Hippocampal formation (tissue), 2 donors: ENCODE results near the gene HBA2.
A peak's percentile ranks its signal among the peaks of the same experiment; 100 is the strongest.
"Not testable (repeated sequence)": the region's sequence is repeated elsewhere in the genome, so short reads cannot be mapped to it uniquely, and the experiment has no call there.

Experiments used
- DNase-seq, 2 donors: peaks; one replicate each; lab custom pipeline; 2025; lab: John Stamatoyannopoulos, UW

HBA2 gene

GRCh38 chr16:172374-172941, at the start of gene HBA2:
Gene HBA2, plus strand, starts transcription at chr16:172876. Its CDS starts 37 bp downstream, at chr16:172913.
- not testable (repeated sequence) for DNase-seq

DNA sequence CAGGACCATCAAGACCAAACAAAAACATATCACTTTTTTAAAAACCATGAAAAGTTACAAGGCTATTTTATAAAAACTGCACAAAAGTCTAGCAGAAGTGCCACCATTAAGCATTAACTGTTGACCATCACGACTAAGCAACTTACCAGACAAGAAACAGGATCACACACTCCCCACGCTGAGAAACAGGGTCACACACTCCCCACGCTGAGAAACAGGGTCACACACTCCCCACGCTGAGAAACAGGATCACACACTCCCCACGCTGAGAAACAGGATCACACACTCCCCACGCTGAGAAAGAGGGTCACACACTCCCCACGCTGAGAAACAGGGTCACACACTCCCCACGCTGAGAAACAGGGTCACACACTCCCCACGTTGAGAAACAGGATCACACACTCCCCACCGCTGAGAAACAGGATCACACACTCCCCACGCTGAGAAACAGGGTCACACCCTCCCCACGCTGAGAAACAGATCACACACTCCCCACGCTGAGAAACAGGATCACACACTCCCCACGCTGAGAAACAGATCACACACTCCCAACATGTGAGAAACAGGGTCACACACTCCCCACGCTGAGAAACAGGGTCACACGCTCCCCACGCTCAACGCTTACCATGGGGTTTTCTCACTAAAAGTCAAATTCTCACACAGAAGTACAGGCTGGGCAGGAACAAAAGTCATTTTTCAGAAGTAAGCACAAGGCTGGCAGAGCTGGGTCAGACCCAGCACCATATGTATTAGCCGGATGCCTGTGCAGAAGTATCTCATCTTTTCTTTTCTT, 48.9 kb upstream of the HBA2 start:
- DNase-seq, result not testable (repeated sequence)

DNA sequence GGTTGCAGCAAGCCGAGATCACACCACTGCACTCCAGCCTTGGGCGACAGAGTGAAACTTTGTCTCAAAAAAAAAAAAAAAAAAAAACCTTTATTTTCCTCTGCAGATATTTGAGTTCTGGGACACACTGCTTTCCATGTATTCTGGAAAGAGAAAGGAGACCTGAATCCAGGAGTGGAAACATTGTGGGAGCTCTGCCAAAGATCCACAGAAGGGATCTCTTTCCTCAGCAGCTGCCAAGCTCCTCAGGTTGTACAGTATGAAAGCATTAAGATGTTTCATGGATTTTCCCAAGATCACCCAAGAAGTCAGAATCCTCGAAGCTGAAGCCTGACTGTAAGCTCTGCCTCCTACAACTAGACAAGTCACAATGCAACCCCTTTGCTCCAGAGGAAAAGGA, 47.7 kb upstream of the HBA2 start:
- no peak for DNase-seq

- no peak for DNase-seq
These were observed 43.6 kb upstream of the HBA2 start for GRCh38 chr16:129075-129474.

GRCh38 chr16:130533-131173, 42.0 kb upstream of the HBA2 start:
- no peak for DNase-seq

DNA sequence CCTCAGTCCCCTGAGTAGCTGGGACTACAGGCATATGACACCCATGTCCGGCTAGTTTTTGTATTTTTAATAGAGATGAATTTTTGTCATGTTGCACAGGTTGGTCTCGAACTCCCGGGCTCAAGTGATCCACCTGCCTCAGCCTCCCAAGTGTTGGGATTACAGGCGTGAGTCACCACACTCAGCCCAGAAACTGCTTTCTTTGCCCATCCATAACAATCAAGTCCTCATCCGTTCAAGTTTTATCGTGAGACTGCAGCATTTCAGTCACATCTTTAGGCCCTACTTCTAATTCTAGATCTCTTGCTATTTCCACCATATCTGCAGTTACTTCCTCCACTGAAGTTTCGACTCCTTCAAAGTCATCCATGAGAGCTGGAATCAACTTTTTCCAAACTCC, 40.6 kb upstream of the HBA2 start:
- no peak for DNase-seq

DNA sequence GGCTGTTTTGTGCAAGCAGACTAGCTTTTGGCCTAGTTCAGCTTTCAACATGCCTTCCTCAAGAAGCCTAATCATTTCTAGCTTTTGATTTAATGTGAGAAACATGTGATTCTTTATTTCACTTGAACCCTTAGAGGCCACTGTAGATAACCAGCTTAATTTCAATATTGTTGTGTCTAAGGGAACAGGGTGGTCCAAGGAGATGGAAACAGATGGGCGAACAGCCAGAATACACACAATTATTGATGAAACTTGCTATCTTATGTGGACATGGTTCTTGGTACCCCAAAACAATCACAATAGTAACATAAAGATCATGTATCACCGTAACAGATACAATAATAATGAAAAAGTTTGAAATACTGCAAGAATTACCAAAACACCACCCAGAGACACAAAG, 39.0 kb upstream of the HBA2 start:
- DNase-seq, result no peak

- DNase-seq, result no peak
These were observed 34.6 kb upstream of the HBA2 start for GRCh38 chr16:138049-138417.

GRCh38 chr16:140175-140857, 32.4 kb upstream of the HBA2 start:
- no peak for DNase-seq

DNA sequence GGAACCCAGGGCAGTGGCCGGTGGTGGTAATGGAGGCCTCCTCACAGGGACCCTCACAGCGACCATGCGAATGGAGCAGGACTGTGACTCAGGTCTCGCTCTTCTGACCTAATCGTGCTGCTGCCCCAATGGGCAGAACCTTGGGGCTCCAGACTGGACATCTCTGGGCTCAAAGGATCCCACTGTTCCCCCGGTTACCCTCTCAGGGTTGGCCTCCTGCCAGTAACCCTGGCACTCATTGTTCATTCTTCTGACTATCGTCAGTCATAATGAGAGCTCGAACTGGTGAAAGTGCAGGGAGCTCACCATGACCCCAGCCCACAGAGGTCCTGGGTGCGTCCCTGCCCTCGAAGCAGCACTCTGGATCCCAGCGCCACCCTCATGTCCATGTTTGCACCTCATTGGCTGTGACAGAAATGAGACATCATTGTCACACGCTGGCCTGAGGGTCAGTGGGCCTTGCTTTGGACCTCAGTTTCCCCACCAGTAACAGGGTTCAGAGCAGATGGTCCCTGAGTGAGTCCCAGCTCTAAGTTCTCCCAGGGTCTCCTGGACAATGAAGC, 30.2 kb upstream of the HBA2 start:
- DNase-seq, result peak in 1 of 2 donors; percentile 12

DNA sequence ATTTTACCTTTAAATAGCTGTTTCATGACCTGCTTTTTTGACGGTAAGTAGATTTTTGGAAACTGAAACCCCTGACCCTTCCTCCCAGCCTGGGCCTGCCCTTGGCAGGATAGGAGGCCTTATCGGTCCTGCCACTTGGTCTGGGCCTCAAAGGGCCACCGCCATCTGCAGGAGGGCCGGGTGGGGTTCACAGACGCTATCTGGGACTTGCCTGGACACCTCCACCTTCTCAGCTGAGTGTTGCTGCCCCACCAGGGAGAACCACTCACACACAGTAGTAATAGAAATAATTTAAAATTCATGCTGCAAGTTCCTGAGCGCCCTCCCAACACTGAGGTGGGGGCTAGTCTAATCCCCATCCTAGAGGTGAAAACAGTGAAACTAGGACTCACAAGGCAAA, 29.6 kb upstream of the HBA2 start:
- no peak for DNase-seq

GRCh38 chr16:143456-143855, 29.2 kb upstream of the HBA2 start:
- no peak for DNase-seq

GRCh38 chr16:144797-145252, 27.9 kb upstream of the HBA2 start:
- no peak for DNase-seq

GRCh38 chr16:146646-147045, 26.0 kb upstream of the HBA2 start:
- no peak for DNase-seq

DNA sequence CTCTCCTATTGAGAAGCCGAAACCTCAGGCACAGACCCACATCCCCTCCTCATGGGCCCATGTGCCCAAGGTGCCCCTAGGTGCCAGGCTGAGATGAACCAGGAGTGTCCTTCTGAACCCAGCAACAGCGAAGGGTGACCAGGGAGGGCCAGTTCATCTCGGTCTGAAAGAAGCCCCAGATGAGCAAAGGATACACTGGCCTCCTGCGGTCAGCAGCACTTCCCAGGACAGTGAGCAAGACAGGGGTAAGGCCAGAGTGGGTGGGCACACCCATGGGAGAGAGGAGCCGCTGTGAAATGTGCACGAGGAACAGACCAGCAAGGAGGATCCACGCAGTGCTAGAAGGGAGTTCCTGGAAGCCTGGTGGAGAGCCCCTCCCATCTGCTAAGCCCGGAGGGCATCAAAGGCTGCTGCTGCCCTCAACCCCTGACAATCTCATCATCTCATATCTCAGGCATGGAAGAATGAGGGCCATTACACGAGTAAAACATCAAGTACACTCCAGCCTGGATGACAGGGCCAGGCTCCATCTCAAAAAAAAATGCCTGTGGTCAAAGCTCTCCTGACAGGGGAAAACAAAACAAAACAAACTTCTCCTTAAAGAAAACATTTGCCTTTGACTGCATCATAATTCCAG, 23.5 kb upstream of the HBA2 start:
- no peak for DNase-seq

DNA sequence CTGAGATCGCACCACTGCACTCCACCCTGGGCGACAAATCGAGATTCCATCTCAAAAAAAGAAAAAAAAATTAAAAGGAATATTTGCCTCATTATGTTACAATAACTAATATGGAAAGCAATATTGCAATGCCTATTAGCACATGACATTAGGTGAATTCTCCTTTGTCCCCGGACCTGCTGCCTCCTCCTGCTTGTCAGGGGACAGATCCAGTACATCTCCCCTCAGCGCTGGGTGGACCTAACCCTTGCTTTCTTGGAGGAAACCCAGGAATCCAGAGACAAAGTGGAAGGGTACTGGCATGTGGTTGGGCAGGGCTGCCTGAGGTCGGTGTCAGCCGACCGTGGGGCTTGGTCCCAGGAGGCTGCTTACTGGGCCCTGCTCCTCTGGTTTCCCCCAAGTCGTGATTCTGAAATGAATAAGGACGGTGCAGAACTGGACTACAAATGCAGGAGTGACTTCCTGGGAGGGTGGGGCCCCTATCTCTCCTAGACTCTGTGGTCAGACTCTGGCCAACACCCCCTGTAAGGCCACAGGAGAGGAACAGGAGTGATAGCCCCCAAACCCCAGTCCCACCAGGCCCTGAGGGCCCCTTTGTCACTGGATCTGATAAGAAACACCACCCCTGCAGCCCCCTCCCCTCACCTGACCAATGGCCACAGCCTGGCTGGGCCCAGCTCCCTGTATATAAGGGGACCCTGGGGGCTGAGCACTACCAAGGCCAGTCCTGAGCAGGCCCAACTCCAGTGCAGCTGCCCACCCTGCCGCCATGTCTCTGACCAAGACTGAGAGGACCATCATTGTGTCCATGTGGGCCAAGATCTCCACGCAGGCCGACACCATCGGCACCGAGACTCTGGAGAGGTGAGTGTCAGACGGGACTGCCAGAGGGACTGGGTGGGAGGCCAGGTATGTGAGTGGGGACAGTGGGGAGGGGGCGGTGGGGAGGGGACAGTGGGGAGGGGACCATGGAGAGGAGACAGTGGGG, 20.2 kb upstream of the HBA2 start, which contains the start of gene HBZ:
Gene HBZ, plus strand, starts transcription at position 504 of the 988 bp plus-strand sequence. Its CDS starts 266 bp downstream, at position 770.
- no peak for DNase-seq

DNA sequence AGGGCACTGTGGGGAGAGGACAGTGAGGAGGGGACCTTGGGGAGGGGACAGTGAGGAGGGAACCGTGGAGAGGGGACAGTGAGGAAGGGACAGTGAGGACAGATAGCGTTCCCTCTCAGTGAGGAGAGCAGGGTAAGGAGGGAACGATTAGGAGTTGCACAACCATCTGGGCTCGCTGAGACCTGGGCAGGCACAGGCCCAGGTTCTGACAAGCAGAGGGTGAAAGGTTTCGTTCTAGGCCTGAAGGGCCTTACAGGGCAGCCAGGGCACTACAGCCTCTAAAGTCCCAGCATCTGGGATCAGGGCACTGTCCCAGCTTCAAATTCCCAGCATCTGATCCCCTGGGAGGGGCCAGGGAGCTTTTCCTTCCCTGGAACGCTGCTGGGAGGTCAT, 19.6 kb upstream of the HBA2 start:
- not testable (repeated sequence) for DNase-seq

DNA sequence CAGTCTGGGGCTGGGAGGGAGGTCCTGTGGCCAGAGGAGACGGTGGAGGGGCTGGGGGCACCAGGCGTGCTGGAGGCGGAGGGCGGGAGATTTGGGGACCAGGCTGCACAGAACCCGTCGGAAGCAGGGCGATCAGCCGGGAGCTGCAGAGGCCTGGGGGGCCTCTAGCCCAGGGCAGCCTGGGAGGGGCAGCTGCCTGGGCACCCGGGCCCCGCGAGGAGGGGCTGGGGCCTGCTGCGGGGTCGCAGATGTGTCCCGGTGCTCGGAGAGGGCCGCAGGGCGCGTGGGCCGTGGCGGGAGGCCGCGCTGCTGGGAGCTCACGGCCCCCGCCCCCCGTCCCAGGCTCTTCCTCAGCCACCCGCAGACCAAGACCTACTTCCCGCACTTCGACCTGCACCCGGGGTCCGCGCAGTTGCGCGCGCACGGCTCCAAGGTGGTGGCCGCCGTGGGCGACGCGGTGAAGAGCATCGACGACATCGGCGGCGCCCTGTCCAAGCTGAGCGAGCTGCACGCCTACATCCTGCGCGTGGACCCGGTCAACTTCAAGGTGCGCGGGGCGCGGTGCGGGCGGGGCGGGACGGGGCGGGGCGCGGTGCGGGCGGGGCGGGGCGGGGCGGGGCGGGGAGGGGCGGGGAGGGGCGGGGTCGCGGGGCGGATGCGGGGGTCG, 19.0 kb upstream of the HBA2 start:
- DNase-seq, result not testable (repeated sequence)

- no peak for DNase-seq
These were observed 18.3 kb upstream of the HBA2 start for GRCh38 chr16:154217-155030.
